ENCODE results near the gene DPM3. TPM values are rescaled to one million over a fixed set of nuclear protein-coding genes. Genes with fewer than 3 reads are reported as not detected.

Gene DPM3
- total and polyA plus RNA-seq, 2 of the 13 experiments (the other 11 are each of a cell fraction or from before 2014, with no cell fraction given) = 23.2 to 53.4 TPM

GRCh38 chr1:155134880-155135414 is 5.4 kb downstream of the DPM3 start (continued):
- TF ChIP-seq ZNF142 (CRISPR knock-in tag; IDR thresholded peaks at IDR 0.05) (0 out of 2 replicates have a peak, but pooled peaks have one; percentile 16), DRAP1 (CRISPR knock-in tag; IDR thresholded peaks at IDR 0.05) (peak; percentile 24; the same call in 1 of the 2 replicates), KLF12 (CRISPR knock-in tag; IDR thresholded peaks at IDR 0.05; ENCODE audit: borderline replicate concordance) (no peak), ZBTB38 (CRISPR knock-in tag; IDR thresholded peaks at IDR 0.05) (no peak), ZNF3 (CRISPR knock-in tag; IDR thresholded peaks at IDR 0.05) (no peak), FOXK2 (IDR thresholded peaks at IDR 0.05) (0 out of 2 replicates have a peak, but pooled peaks have one; percentile 31), LCORL (IDR thresholded peaks at IDR 0.05) (no peak), LCORL (CRISPR knock-in tag; IDR thresholded peaks at IDR 0.05) (no peak), MIER3 (CRISPR knock-in tag; IDR thresholded peaks at IDR 0.05; ENCODE audit: borderline replicate concordance) (peak; percentile 35; the same call in 1 of the 2 replicates), PPARG (CRISPR knock-in tag; conservative IDR thresholded peaks at IDR 0.05) (peak; percentile 66), ZMYM4 (CRISPR knock-in tag; IDR thresholded peaks at IDR 0.05) (no peak), NFAT5 (CRISPR knock-in tag; IDR thresholded peaks at IDR 0.05) (peak; percentile 72; the same call in 1 of the 2 replicates), HDAC1 (CRISPR knock-in tag; IDR thresholded peaks at IDR 0.05) (peak; percentile 74), CCDC6 (CRISPR knock-in tag; IDR thresholded peaks at IDR 0.05) (peak; percentile 33; the same call in 1 of the 2 replicates)
